Measurements from ENCODE around the gene ADORA1.

ADORA1 gene

GRCh38 chr1:203199816-203200571 lies 72.5 kb downstream of the ADORA1 start:
- no peak for TF ChIP-seq CTCF (IDR thresholded peaks at IDR 0.05)

- TF ChIP-seq CTCF (IDR thresholded peaks at IDR 0.05), result no peak
Measured at GRCh38 chr1:203200916-203201315, 73.4 kb downstream of the ADORA1 start.

GRCh38 chr1:203201516-203202205 lies 74.1 kb downstream of the ADORA1 start:
- no peak for TF ChIP-seq CTCF (IDR thresholded peaks at IDR 0.05)

- TF ChIP-seq CTCF (IDR thresholded peaks at IDR 0.05), result no peak
Measured at GRCh38 chr1:203202431-203203245, 75.1 kb downstream of the ADORA1 start.

GRCh38 chr1:203204756-203205155 lies 77.2 kb downstream of the ADORA1 start:
- no peak for TF ChIP-seq CTCF (IDR thresholded peaks at IDR 0.05)

- TF ChIP-seq CTCF (IDR thresholded peaks at IDR 0.05), result no peak
Measured at GRCh38 chr1:203206129-203206687, 78.7 kb downstream of the ADORA1 start.

- no peak for TF ChIP-seq CTCF (IDR thresholded peaks at IDR 0.05)
Measured at GRCh38 chr1:203207751-203208150, 80.2 kb downstream of the ADORA1 start.
